ENCODE data around the gene SLC4A7.

DNA sequence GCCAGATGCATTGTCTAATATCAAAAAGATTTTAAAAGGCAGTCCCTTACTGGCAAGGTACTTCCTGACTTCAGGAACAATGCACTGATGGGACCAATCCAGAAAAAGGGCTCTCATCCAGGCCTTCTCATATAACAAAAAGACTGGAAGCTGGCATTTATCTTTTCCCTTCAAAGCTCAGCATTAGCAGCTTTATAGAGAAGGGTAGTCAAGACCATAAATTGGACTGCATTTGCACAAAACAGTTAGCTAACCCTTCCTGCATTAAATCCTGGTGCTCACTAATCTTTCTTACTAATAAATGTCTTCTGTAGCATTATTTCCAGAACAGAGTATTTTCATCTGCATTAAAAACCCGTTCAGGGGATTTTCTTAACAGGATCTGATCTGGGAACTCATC lies 69.0 kb downstream of the SLC4A7 start:
- TF ChIP-seq CTCF (IDR thresholded peaks at IDR 0.05) (no peak), SP1 (CRISPR knock-in tag; conservative IDR thresholded peaks at IDR 0.05) (no peak), ZBTB21 (CRISPR knock-in tag; IDR thresholded peaks at IDR 0.05; ENCODE audit: borderline replicate concordance) (no peak), ZNF263 (CRISPR knock-in tag; IDR thresholded peaks at IDR 0.05; ENCODE audit: low read depth) (no peak), KAT7 (CRISPR knock-in tag; IDR thresholded peaks at IDR 0.05; ENCODE audit: borderline replicate concordance) (no peak), ATF6 (CRISPR knock-in tag; IDR thresholded peaks at IDR 0.05) (no peak), NR2C2 (CRISPR knock-in tag; IDR thresholded peaks at IDR 0.05) (no peak), FOXK1 (CRISPR knock-in tag; IDR thresholded peaks at IDR 0.05) (no peak), ESRRA (CRISPR knock-in tag; IDR thresholded peaks at IDR 0.05; ENCODE audit: borderline replicate concordance) (no peak), NFE2L1 (CRISPR knock-in tag; IDR thresholded peaks at IDR 0.05) (no peak)

Data from WTC11 (cell line).